Suprapubic skin (tissue), 4 donors: Measurements from ENCODE around the gene EXT2.

Experiments
- CTCF ChIP-seq, 2 donors: fragments of 200-600 bp in 1 of 2; fragments of 450-650 bp in 1 of 2; sonication (generic) in 1 of 2; IDR thresholded peaks; one replicate each; pipeline ENCODE4 v1.5.1; 2016 to 2019; ENCODE audit warnings: antibody characterized with exemption in 2 of 2, mild to moderate bottlenecking in 1 of 2, moderate library complexity in 1 of 2
- POLR2A ChIP-seq, 2 donors: fragments of 450-650 bp; IDR thresholded peaks; one replicate each; pipeline ENCODE4 v1.6.1; 2017; ENCODE audit warnings: antibody characterized with exemption in 2 of 2, mild to moderate bottlenecking in 2 of 2, moderate library complexity in 2 of 2
- POLR2AphosphoS5 ChIP-seq, 3 donors: sonication (generic); formaldehyde crosslinking; IDR thresholded peaks; one replicate each; pipeline ENCODE4 v1.6.1; 2017; ENCODE audit warnings: antibody characterized with exemption in 3 of 3

- TF ChIP-seq CTCF (IDR thresholded peaks at IDR 0.05) (no peak), POLR2A (IDR thresholded peaks at IDR 0.05) (no peak), POLR2AphosphoS5 (IDR thresholded peaks at IDR 0.05) (no peak)
Measured at GRCh38 chr11:44193856-44194255, 98.4 kb downstream of the EXT2 start.
